Fibroblast of lung (primary cell): ENCODE results near the gene IL23A.

ENCODE experiments used
- EZH2 ChIP-seq: IDR thresholded peaks from 2 replicates; pipeline ENCODE4 v1.5.1; 2012; ENCODE audit warnings: low read length, control low read depth, mild to moderate bottlenecking; ENCODE audit errors: missing control alignments
- TF ChIP-seq, protein P1 (sequence below), 2 donors: IDR thresholded peaks in 1 of 2; conservative IDR thresholded peaks in 1 of 2; 1 replicate in 1 of 2; 2 replicates in 1 of 2; pipeline ENCODE4 v1.5.1; 2011 to 2012; ENCODE audit warnings: low read length in 2 of 2, control low read depth in 1 of 2, inconsistent platforms in 1 of 2, low read depth in 1 of 2, mild to moderate bottlenecking in 1 of 2

DNA sequence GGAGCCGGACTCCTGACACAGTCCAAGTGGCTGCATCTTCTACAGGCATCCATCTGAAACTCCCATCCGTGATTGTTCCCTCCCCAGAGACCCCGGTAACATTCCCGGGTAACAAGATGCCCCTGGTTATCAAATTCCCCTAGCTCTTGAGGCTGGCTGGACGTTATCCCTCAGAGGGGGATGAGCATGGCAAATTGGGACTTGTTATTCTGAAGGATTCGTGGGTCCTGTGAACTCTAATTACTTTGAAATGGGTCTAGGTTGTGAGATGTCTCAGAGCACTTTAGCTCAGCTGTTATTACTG, 4.2 kb upstream of the IL23A start:
- TF ChIP-seq, protein P1, sequence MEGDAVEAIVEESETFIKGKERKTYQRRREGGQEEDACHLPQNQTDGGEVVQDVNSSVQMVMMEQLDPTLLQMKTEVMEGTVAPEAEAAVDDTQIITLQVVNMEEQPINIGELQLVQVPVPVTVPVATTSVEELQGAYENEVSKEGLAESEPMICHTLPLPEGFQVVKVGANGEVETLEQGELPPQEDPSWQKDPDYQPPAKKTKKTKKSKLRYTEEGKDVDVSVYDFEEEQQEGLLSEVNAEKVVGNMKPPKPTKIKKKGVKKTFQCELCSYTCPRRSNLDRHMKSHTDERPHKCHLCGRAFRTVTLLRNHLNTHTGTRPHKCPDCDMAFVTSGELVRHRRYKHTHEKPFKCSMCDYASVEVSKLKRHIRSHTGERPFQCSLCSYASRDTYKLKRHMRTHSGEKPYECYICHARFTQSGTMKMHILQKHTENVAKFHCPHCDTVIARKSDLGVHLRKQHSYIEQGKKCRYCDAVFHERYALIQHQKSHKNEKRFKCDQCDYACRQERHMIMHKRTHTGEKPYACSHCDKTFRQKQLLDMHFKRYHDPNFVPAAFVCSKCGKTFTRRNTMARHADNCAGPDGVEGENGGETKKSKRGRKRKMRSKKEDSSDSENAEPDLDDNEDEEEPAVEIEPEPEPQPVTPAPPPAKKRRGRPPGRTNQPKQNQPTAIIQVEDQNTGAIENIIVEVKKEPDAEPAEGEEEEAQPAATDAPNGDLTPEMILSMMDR (conservative IDR thresholded peaks at IDR 0.05 in 1 of 2, IDR thresholded peaks at IDR 0.05 in 1 of 2; ENCODE audit: low read depth in 1 of 2, low read length in 2 of 2), result no peak
- TF ChIP-seq EZH2, result no peak
